Endothelial cell of umbilical vein (primary cell): ENCODE results near the gene ZDHHC7. TPM values are rescaled to one million over a fixed set of nuclear protein-coding genes. Genes with fewer than 3 reads are reported as not detected.

Experiments
- BruUV-seq: library from RNA; stranded (reverse); fragments of 400-500 nt; replicated peaks from 2 replicates; lab custom pipeline; 2021; lab: Mats Ljungman, UMichigan
- CTCF ChIA-PET: fragments of 300-600, 350-600 bp; sonication (Branson Sonifier 250); formaldehyde crosslinking; loops from one replicate; lab custom pipeline; 2021; ENCODE audit warnings: antibody characterized with exemption, inconsistent platforms; lab: Charles Lee
- POLR2A ChIA-PET: fragments of 300-600, 350-600 bp; sonication (Branson Sonifier 250); formaldehyde crosslinking; loops from one replicate; lab custom pipeline; 2021; ENCODE audit warnings: antibody characterized with exemption, inconsistent platforms; lab: Charles Lee
- DNase-seq: peaks from one replicate; pipeline ENCODE4 v3.0.0-alpha.2; 2011; ENCODE audit warnings: low read depth, low spot score
- FAIRE-seq: peaks from 2 replicates; lab custom pipeline; 2011; peaks lifted over from hg19 to GRCh38; lab: Jason Lieb, UNC
- H2AFZ ChIP-seq: 2 replicates; pipeline ENCODE4 v1.6.0; 2012; ENCODE audit warnings: low read depth, low read length, control low read depth, inconsistent platforms
- H3K27ac ChIP-seq: 2 replicates; pipeline ENCODE4 v1.5.1; 2011; ENCODE audit warnings: low read depth, mild to moderate bottlenecking, control low read depth, low read length, moderate library complexity; ENCODE audit not compliant: insufficient read depth
- H3K27me3 ChIP-seq, 2 experiments: 2 replicates each; pipeline versions ENCODE4 v1.6.0 to v1.6.1; 2011; ENCODE audit warnings: low read length in 2 of 2, mixed read lengths in 1 of 2; ENCODE audit not compliant: control insufficient read depth in 2 of 2, insufficient read depth in 2 of 2
- H3K36me3 ChIP-seq, 2 experiments: 2 replicates in 1 of 2; 3 replicates in 1 of 2; pipeline ENCODE4 v1.5.1; 2011; ENCODE audit warnings: low read length in 2 of 2, mild to moderate bottlenecking in 1 of 2, moderate library complexity in 1 of 2; ENCODE audit not compliant: control insufficient read depth in 2 of 2, insufficient read depth in 2 of 2; ENCODE audit errors: extremely low read depth in 1 of 2
- H3K4me1 ChIP-seq: 3 replicates; pipeline ENCODE4 v1.5.1; 2011; ENCODE audit warnings: mild to moderate bottlenecking, low read length; ENCODE audit not compliant: control insufficient read depth, insufficient read depth; ENCODE audit errors: extremely low read depth
- H3K4me2 ChIP-seq: 2 replicates; pipeline ENCODE4 v1.6.1; 2011; ENCODE audit warnings: low read length, control low read depth, mixed read lengths; ENCODE audit not compliant: insufficient read depth
- H3K4me3 ChIP-seq, 3 experiments: fragments of 200-600 bp in 1 of 3; sonication (generic), shearing (Covaris generic) in 1 of 3; replicated peaks in 1 of 3; 2 replicates each; pipeline ENCODE4 v1.5.1; 2011 to 2016; ENCODE audit warnings: control low read depth in 3 of 3, low read length in 3 of 3, mild to moderate bottlenecking in 2 of 3, inconsistent platforms in 1 of 3, low read depth in 1 of 3, moderate library complexity in 1 of 3; ENCODE audit not compliant: insufficient read depth in 1 of 3
- H3K79me2 ChIP-seq: 2 replicates; pipeline ENCODE4 v1.6.0; 2012; ENCODE audit warnings: low read length, inconsistent platforms; ENCODE audit not compliant: control insufficient read depth, insufficient read depth
- H3K9ac ChIP-seq: replicated peaks from 2 replicates; pipeline ENCODE3; 2011; ENCODE audit warnings: low read length, control low read depth; ENCODE audit not compliant: insufficient read depth; ENCODE audit errors: extremely low read depth
- H3K9me1 ChIP-seq: replicated peaks from 3 replicates; pipeline ENCODE4 v1.6.0; 2011; ENCODE audit warnings: mild to moderate bottlenecking, low read length; ENCODE audit not compliant: control insufficient read depth, insufficient read depth; ENCODE audit errors: extremely low read depth
- H3K9me3 ChIP-seq: replicated peaks from 2 replicates; pipeline ENCODE4 v1.5.1; 2012; ENCODE audit warnings: low read length, inconsistent platforms; ENCODE audit not compliant: control insufficient read depth, insufficient read depth
- H4K20me1 ChIP-seq: replicated peaks from 2 replicates; pipeline ENCODE3; 2011; ENCODE audit warnings: mild to moderate bottlenecking, low read length; ENCODE audit not compliant: control insufficient read depth, insufficient read depth; ENCODE audit errors: extremely low read depth
- CTCF ChIP-seq, 2 donors: IDR thresholded peaks; 1 replicate in 1 of 2; 2 replicates in 1 of 2; pipeline ENCODE4 v1.5.1; 2011; ENCODE audit warnings: low read length in 2 of 2, mild to moderate bottlenecking in 2 of 2, moderate library complexity in 2 of 2, control low read depth in 1 of 2, inconsistent platforms in 1 of 2, low read depth in 1 of 2; ENCODE audit not compliant: insufficient read depth in 1 of 2; ENCODE audit errors: extremely low read depth in 1 of 2
- EZH2 ChIP-seq: IDR thresholded peaks from 2 replicates; pipeline ENCODE4 v1.6.1; 2012; ENCODE audit warnings: borderline replicate concordance, low read depth, mild to moderate bottlenecking, moderate library complexity, low read length, inconsistent platforms; ENCODE audit not compliant: severe bottlenecking
- FOS ChIP-seq: IDR thresholded peaks from 2 replicates; pipeline ENCODE4 v1.6.1; 2011; ENCODE audit warnings: mild to moderate bottlenecking, low read length, moderate library complexity, borderline replicate concordance; ENCODE audit not compliant: insufficient read depth
- GATA2 ChIP-seq: IDR thresholded peaks from 2 replicates; pipeline ENCODE4 v1.7.0; 2011; ENCODE audit warnings: low read depth, mild to moderate bottlenecking, moderate library complexity, mixed read lengths, low read length; ENCODE audit not compliant: insufficient read length, insufficient read depth
- JUN ChIP-seq: IDR thresholded peaks from 2 replicates; pipeline ENCODE4 v1.6.1; 2011; ENCODE audit warnings: borderline replicate concordance, low read depth; ENCODE audit not compliant: insufficient read length, insufficient read depth
- MAX ChIP-seq: IDR thresholded peaks from 2 replicates; pipeline ENCODE4 v1.6.1; 2011; ENCODE audit not compliant: insufficient read depth, insufficient read length
- MYC ChIP-seq: IDR thresholded peaks from one replicate; pipeline ENCODE4 v1.6.1; 2011; ENCODE audit warnings: mild to moderate bottlenecking, low read depth, low read length
- POLR2A ChIP-seq: IDR thresholded peaks from 2 replicates; pipeline ENCODE4 v1.6.1; 2012; ENCODE audit warnings: low read depth, mild to moderate bottlenecking, control low read depth, low read length
- POLR2AphosphoS5 ChIP-seq: IDR thresholded peaks from 2 replicates; pipeline ENCODE4 v1.6.1; 2012; ENCODE audit warnings: low read depth, mild to moderate bottlenecking, control low read depth, low read length, moderate library complexity; ENCODE audit not compliant: insufficient read depth
- dilution Hi-C: fragments of 300-500 bp; cut with MboI; formaldehyde crosslinking; loops from one replicate; pipeline ENCODE4 v1.15.0; 2019; ENCODE audit warnings: low sequenced_read_pairs; ENCODE audit not compliant: extremely low pct_ligation_motif_present
- intact Hi-C: fragments of 100-400 bp; cut with micrococcal nuclease; formaldehyde crosslinking; loops from one replicate; pipeline ENCODE4 v1.10.0; 2022
- polyA plus RNA-seq, 4 experiments: library from polyadenylated mRNA; depleted of rRNA in 3 of 4; stranded (reverse) in 3 of 4; unstranded in 1 of 4; fragments of >200 nt; gene quantifications; 2 replicates each; pipeline versions ENCODE4 v1.2.1 to v1.2.3, GENCODE V29; 2011 to 2012; ENCODE audit warnings: missing spikeins in 1 of 4
- total RNA-seq: library from RNA; stranded (reverse); gene quantifications from 2 replicates; pipeline ENCODE4 v1.2.3, GENCODE V29; 2021

ZDHHC7 gene
- total and polyA plus RNA-seq, 2 donors (not counting 3 experiments of a cell fraction or from before 2014, with no cell fraction given): 44.1 to 46.2 TPM

GRCh38 chr16:85015481-85016187 is 4.3 kb upstream of the ZDHHC7 start:
- dilution Hi-C loops: no loop called here
- H3K27ac ChIP-seq: no peak overlapping the region
- intact Hi-C loops: no loop called here
- H4K20me1 ChIP-seq: no peaks in the 10 kb centered on the region
- no peak overlapping the region for H3K9ac ChIP-seq
- peaks cover 2 to 5% of the 10 kb centered on the region in 2 experiments for H3K27me3 ChIP-seq
- no peaks in the 10 kb centered on the region for H3K9me3 ChIP-seq
- no TSS peak for BruUV-seq
- TF ChIP-seq FOS (no peak), JUN (no peak), GATA2 (no peak), POLR2A (no peak), MAX (no peak), EZH2 (no peak), CTCF (IDR thresholded peaks at IDR 0.05; ENCODE audit: extremely low read depth in 1 of 2, insufficient read depth in 1 of 2, low read depth in 1 of 2, low read length in 2 of 2) (no peak), POLR2AphosphoS5 (no peak), MYC (no peak)
- H3K4me1 ChIP-seq: peaks cover 7% of the 10 kb centered on the region
- no peaks in the 10 kb centered on the region for H3K36me3 ChIP-seq
- no peak overlapping the region for H3K4me3 ChIP-seq
- peaks cover 4% of the 10 kb centered on the region for H3K79me2 ChIP-seq
- FAIRE-seq (no peak), DNase-seq (no peak)
- H3K9me1 ChIP-seq: no peaks in the 10 kb centered on the region
- H3K4me2 ChIP-seq: no peak overlapping the region
- CTCF ChIA-PET: interaction anchor here (0.6 to 1.7 kb wide), 3 partner anchors 17 to 71 kb away, joined by 3 to 5 read pairs (median 3); no protein-coding TSS in a partner anchor
- no peak overlapping the region for H2AFZ ChIP-seq
- POLR2A ChIA-PET: no interaction called here
